Activated CD8-positive, alpha-beta T cell treated with anti-CD3 and anti-CD28 coated beads, Interleukin-2, amount 10 ng/mL, durations not matched to agents 7 days and 5 days (primary cell): Measurements from ENCODE around the gene PRDM9. TPM values are rescaled to one million over a fixed set of nuclear protein-coding genes. Genes with fewer than 3 reads are reported as not detected.
"Not testable (repeated sequence)": the region's sequence is repeated elsewhere in the genome, so short reads cannot be mapped to it uniquely, and the experiment has no call there.

Source experiments
- ATAC-seq: fragments of 150-1000 bp; cut with Tn5 transposase; one replicate; pipeline ENCODE4 v1.10.0; 2021; ENCODE audit warnings: moderate library complexity
- CTCF ChIA-PET: fragments of 350-600 bp; sonication (Branson Sonifier 250); formaldehyde crosslinking; loops from one replicate; lab custom pipeline; 2021; ENCODE audit warnings: antibody characterized with exemption; lab: Charles Lee
- POLR2A ChIA-PET: fragments of 350-600 bp; sonication (Branson Sonifier 250); formaldehyde crosslinking; loops from one replicate; lab custom pipeline; 2021; ENCODE audit warnings: antibody characterized with exemption; lab: Charles Lee
- DNase-seq: peaks from one replicate; pipeline ENCODE4 v3.0.0-alpha.2; 2020
- H3K27ac Mint-ChIP-seq: one replicate; pipeline ENCODE4 v1.8.0; 2021; ENCODE audit warnings: mild to moderate bottlenecking, mixed read lengths
- H3K27me3 Mint-ChIP-seq: one replicate; pipeline ENCODE4 v1.8.0; 2021; ENCODE audit warnings: low read depth, mixed read lengths
- H3K36me3 Mint-ChIP-seq: one replicate; pipeline ENCODE4 v1.8.0; 2021; ENCODE audit warnings: low read depth, mixed read lengths
- H3K4me1 Mint-ChIP-seq: one replicate; pipeline ENCODE4 v1.8.0; 2021; ENCODE audit warnings: low read depth, mixed read lengths
- H3K4me3 Mint-ChIP-seq: one replicate; pipeline ENCODE4 v1.8.0; 2021; ENCODE audit warnings: mild to moderate bottlenecking, mixed read lengths
- H3K9me3 Mint-ChIP-seq: one replicate; pipeline ENCODE4 v1.8.0; 2022; ENCODE audit warnings: mixed read lengths; ENCODE audit not compliant: insufficient read depth
- total RNA-seq, 2 experiments: library from RNA; stranded (reverse); gene quantifications; one replicate each; pipeline ENCODE4 v1.2.3, GENCODE V29; 2021

PRDM9 gene
- not detected for total RNA-seq

- Mint-ChIP-seq H3K27me3 (no peaks in the 10 kb centered on the region), H3K9me3 (peaks cover 35% of the 10 kb centered on the region), H3K27ac (no peak within 1 kb of the TSS), H3K4me3 (no peak within 1 kb of the TSS), H3K4me1 (no peaks in the 10 kb centered on the region), H3K36me3 (no peaks in the 10 kb centered on the region)
- no peak for DNase-seq
- CTCF ChIA-PET = no interaction called here
- POLR2A ChIA-PET = no interaction called here
- no peak for ATAC-seq
These were observed at the start of gene PRDM9 for GRCh38 chr5:23507278-23507685. TSS of gene PRDM9 (plus strand) at chr5:23507609. CDS start at chr5:23509034, 1,425 bp downstream.

GRCh38 chr5:23457780-23458179 lies 49.6 kb upstream of the PRDM9 start:
- no peak for ATAC-seq
- ChIA-PET CTCF (no interaction called here), POLR2A (no interaction called here)
- no peak for DNase-seq
- no peaks in the 10 kb centered on the region for H3K36me3 Mint-ChIP-seq
- no peak overlapping the region for H3K4me3 Mint-ChIP-seq
- no peak overlapping the region for H3K27ac Mint-ChIP-seq
- no peaks in the 10 kb centered on the region for H3K4me1 Mint-ChIP-seq
- H3K27me3 Mint-ChIP-seq = no peaks in the 10 kb centered on the region
- peaks cover 17% of the 10 kb centered on the region for H3K9me3 Mint-ChIP-seq

GRCh38 chr5:23459214-23459613 lies 48.2 kb upstream of the PRDM9 start:
- ATAC-seq = no peak
- Mint-ChIP-seq H3K36me3 (no peaks in the 10 kb centered on the region), H3K27ac (no peak overlapping the region), H3K27me3 (no peaks in the 10 kb centered on the region), H3K4me3 (no peak overlapping the region), H3K9me3 (peaks cover 21% of the 10 kb centered on the region), H3K4me1 (no peaks in the 10 kb centered on the region)
- DNase-seq = no peak
- ChIA-PET POLR2A (no interaction called here), CTCF (no interaction called here)

- H3K4me3 Mint-ChIP-seq = no peak overlapping the region
- no peaks in the 10 kb centered on the region for H3K4me1 Mint-ChIP-seq
- no peak for ATAC-seq
- H3K9me3 Mint-ChIP-seq = peaks cover 21% of the 10 kb centered on the region
- ChIA-PET CTCF (no interaction called here), POLR2A (no interaction called here)
- H3K36me3 Mint-ChIP-seq = no peaks in the 10 kb centered on the region
- H3K27me3 Mint-ChIP-seq = no peaks in the 10 kb centered on the region
- no peak for DNase-seq
- no peak overlapping the region for H3K27ac Mint-ChIP-seq
These were observed 45.8 kb upstream of the PRDM9 start for GRCh38 chr5:23461576-23461975.

- POLR2A ChIA-PET = no interaction called here
- peaks cover 7% of the 10 kb centered on the region for H3K9me3 Mint-ChIP-seq
- DNase-seq = no peak
- ATAC-seq = no peak
- no peaks in the 10 kb centered on the region for H3K4me1 Mint-ChIP-seq
- H3K27ac Mint-ChIP-seq = no peak overlapping the region
- H3K4me3 Mint-ChIP-seq = no peak overlapping the region
- H3K27me3 Mint-ChIP-seq = no peaks in the 10 kb centered on the region
- H3K36me3 Mint-ChIP-seq = no peaks in the 10 kb centered on the region
- CTCF ChIA-PET = no interaction called here
These were observed 41.0 kb upstream of the PRDM9 start for GRCh38 chr5:23466401-23466912.

GRCh38 chr5:23468658-23469057 lies 38.8 kb upstream of the PRDM9 start:
- CTCF ChIA-PET = no interaction called here
- no peaks in the 10 kb centered on the region for H3K4me1 Mint-ChIP-seq

GRCh38 chr5:23473915-23474314 lies 33.5 kb upstream of the PRDM9 start:
- Mint-ChIP-seq H3K36me3 (no peaks in the 10 kb centered on the region), H3K27me3 (no peaks in the 10 kb centered on the region), H3K4me3 (no peak overlapping the region), H3K27ac (no peak overlapping the region), H3K4me1 (no peaks in the 10 kb centered on the region), H3K9me3 (peaks cover 9% of the 10 kb centered on the region)
- CTCF ChIA-PET = no interaction called here
- ATAC-seq (no peak), DNase-seq (no peak)
- POLR2A ChIA-PET = no interaction called here

More at GRCh38 chr5:23468658-23469057, 38.8 kb upstream of the PRDM9 start:
- no peak for DNase-seq
- no peak for ATAC-seq
- peaks cover 2% of the 10 kb centered on the region for H3K9me3 Mint-ChIP-seq
- H3K4me3 Mint-ChIP-seq = no peak overlapping the region
- H3K27me3 Mint-ChIP-seq = no peaks in the 10 kb centered on the region
- H3K36me3 Mint-ChIP-seq = no peaks in the 10 kb centered on the region
- POLR2A ChIA-PET = no interaction called here
- H3K27ac Mint-ChIP-seq = no peak overlapping the region

- Mint-ChIP-seq H3K4me1 (no peaks in the 10 kb centered on the region), H3K4me3 (no peak overlapping the region), H3K36me3 (no peaks in the 10 kb centered on the region), H3K27ac (no peak overlapping the region), H3K9me3 (peaks cover 12% of the 10 kb centered on the region), H3K27me3 (no peaks in the 10 kb centered on the region)
- POLR2A ChIA-PET = no interaction called here
- CTCF ChIA-PET = no interaction called here
- DNase-seq (no peak), ATAC-seq (no peak)
These were observed 33.1 kb upstream of the PRDM9 start for GRCh38 chr5:23474315-23474714.

GRCh38 chr5:23476580-23476979 lies 30.8 kb upstream of the PRDM9 start:
- ChIA-PET POLR2A (no interaction called here), CTCF (no interaction called here)
- Mint-ChIP-seq H3K36me3 (no peaks in the 10 kb centered on the region), H3K9me3 (peaks cover 17% of the 10 kb centered on the region), H3K27me3 (no peaks in the 10 kb centered on the region), H3K4me1 (no peaks in the 10 kb centered on the region), H3K4me3 (no peak overlapping the region), H3K27ac (no peak overlapping the region)
- no peak for DNase-seq
- no peak for ATAC-seq

- no peak for DNase-seq
- Mint-ChIP-seq H3K27me3 (no peaks in the 10 kb centered on the region), H3K4me3 (no peak overlapping the region), H3K4me1 (no peaks in the 10 kb centered on the region), H3K27ac (no peak overlapping the region), H3K36me3 (no peaks in the 10 kb centered on the region), H3K9me3 (peaks cover 16% of the 10 kb centered on the region)
- CTCF ChIA-PET = no interaction called here
- POLR2A ChIA-PET = no interaction called here
- no peak for ATAC-seq
These were observed 24.8 kb upstream of the PRDM9 start for GRCh38 chr5:23482642-23483041.

- H3K9me3 Mint-ChIP-seq = peaks cover 19% of the 10 kb centered on the region
- DNase-seq = no peak
- H3K36me3 Mint-ChIP-seq = no peaks in the 10 kb centered on the region
- ChIA-PET CTCF (no interaction called here), POLR2A (no interaction called here)
- H3K4me3 Mint-ChIP-seq = no peak overlapping the region
- no peak overlapping the region for H3K27ac Mint-ChIP-seq
- H3K4me1 Mint-ChIP-seq = no peaks in the 10 kb centered on the region
- no peaks in the 10 kb centered on the region for H3K27me3 Mint-ChIP-seq
- no peak for ATAC-seq
These were observed 24.3 kb upstream of the PRDM9 start for GRCh38 chr5:23483090-23483489.

- ChIA-PET POLR2A (no interaction called here), CTCF (no interaction called here)
- peaks cover 21% of the 10 kb centered on the region for H3K9me3 Mint-ChIP-seq
- no peak overlapping the region for H3K4me3 Mint-ChIP-seq
- ATAC-seq (no peak), DNase-seq (no peak)
- H3K27ac Mint-ChIP-seq = no peak overlapping the region
- no peaks in the 10 kb centered on the region for H3K4me1 Mint-ChIP-seq
- no peaks in the 10 kb centered on the region for H3K27me3 Mint-ChIP-seq
- H3K36me3 Mint-ChIP-seq = no peaks in the 10 kb centered on the region
These were observed 23.3 kb upstream of the PRDM9 start for GRCh38 chr5:23484096-23484495.

GRCh38 chr5:23486227-23486626 lies 21.2 kb upstream of the PRDM9 start:
- H3K4me1 Mint-ChIP-seq, ATAC-seq, H3K4me3 Mint-ChIP-seq, H3K27ac Mint-ChIP-seq, POLR2A ChIA-PET, DNase-seq, H3K27me3 Mint-ChIP-seq, CTCF ChIA-PET, H3K36me3 Mint-ChIP-seq: not testable (repeated sequence)
- H3K9me3 Mint-ChIP-seq = peaks cover 21% of the 10 kb centered on the region
